Measurements from ENCODE around the gene ERAL1. TPM values are rescaled to one million over a fixed set of nuclear protein-coding genes. Genes with fewer than 3 reads are reported as not detected.

Gene ERAL1
- total and polyA plus RNA-seq, 2 of the 13 experiments (the other 11 are each of a cell fraction or from before 2014, with no cell fraction given), result 46.9 to 72.2 TPM

DNA sequence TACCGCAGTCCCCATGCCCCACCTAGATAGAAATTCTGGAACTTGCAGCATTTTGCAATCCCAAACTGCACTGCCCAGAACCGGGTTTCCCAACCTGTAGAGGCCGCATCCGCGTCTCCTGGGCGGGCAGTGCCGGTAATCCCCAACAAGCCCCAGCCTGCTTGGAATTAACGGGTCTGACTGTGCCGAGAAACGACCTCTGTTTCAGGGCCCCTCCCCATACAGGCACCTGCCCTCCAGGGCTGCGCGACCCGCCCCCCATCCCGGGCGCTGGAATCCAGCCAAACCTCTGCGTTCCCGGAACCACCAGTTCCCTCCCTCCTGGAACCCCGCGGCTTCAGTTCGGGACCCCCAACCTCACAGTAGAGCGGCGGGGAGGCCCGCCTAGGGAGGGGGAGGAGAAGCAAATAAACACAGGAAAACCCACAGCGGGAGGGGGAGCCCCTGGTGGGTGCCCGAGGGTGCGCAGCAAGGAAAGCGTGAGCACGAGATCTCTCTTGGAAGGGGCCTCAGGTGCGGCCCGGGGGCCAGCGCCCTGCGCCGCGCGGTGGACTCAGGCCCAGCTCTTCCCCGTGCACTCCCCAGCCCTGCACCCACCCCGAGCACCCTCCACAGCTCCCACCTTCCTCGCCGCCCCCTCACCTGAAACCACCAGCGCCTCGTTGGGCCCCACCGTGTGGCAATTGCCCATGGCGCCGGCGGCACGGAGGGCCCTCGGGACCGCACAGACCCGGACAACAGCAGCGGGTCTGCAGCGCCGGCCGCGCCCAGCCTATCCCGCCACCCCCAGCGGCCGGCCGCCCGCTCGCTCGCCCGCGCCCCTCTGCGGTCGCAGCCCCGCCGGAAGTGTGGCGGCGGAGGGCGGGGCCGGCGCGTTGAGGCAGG is 42.3 kb downstream of the ERAL1 start, which contains the start of gene FLOT2 (continued):
- TF ChIP-seq, protein P1, sequence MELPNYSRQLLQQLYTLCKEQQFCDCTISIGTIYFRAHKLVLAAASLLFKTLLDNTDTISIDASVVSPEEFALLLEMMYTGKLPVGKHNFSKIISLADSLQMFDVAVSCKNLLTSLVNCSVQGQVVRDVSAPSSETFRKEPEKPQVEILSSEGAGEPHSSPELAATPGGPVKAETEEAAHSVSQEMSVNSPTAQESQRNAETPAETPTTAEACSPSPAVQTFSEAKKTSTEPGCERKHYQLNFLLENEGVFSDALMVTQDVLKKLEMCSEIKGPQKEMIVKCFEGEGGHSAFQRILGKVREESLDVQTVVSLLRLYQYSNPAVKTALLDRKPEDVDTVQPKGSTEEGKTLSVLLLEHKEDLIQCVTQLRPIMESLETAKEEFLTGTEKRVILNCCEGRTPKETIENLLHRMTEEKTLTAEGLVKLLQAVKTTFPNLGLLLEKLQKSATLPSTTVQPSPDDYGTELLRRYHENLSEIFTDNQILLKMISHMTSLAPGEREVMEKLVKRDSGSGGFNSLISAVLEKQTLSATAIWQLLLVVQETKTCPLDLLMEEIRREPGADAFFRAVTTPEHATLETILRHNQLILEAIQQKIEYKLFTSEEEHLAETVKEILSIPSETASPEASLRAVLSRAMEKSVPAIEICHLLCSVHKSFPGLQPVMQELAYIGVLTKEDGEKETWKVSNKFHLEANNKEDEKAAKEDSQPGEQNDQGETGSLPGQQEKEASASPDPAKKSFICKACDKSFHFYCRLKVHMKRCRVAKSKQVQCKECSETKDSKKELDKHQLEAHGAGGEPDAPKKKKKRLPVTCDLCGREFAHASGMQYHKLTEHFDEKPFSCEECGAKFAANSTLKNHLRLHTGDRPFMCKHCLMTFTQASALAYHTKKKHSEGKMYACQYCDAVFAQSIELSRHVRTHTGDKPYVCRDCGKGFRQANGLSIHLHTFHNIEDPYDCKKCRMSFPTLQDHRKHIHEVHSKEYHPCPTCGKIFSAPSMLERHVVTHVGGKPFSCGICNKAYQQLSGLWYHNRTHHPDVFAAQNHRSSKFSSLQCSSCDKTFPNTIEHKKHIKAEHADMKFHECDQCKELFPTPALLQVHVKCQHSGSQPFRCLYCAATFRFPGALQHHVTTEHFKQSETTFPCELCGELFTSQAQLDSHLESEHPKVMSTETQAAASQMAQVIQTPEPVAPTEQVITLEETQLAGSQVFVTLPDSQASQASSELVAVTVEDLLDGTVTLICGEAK (IDR thresholded peaks at IDR 0.05), result no peak
- TF ChIP-seq, protein P1 (CRISPR knock-in tag; IDR thresholded peaks at IDR 0.05), result peak; percentile 56; the same call in 1 of the 2 replicates
- TF ChIP-seq YY1 (IDR thresholded peaks at IDR 0.05; ENCODE audit: insufficient read depth, insufficient replicate concordance, low read depth, low read length) (peak; percentile 76), DMAP1 (CRISPR knock-in tag; IDR thresholded peaks at IDR 0.05) (peak; percentile 44; the same call in 1 of the 2 replicates), CEBPB (IDR thresholded peaks at IDR 0.05; ENCODE audit: borderline replicate concordance, low read depth, low read length) (peak; percentile 35; the same call in 1 of the 2 replicates), ZNF749 (CRISPR knock-in tag; IDR thresholded peaks at IDR 0.05; ENCODE audit: borderline replicate concordance) (peak; percentile 77), ZNF292 (CRISPR knock-in tag; IDR thresholded peaks at IDR 0.05; ENCODE audit: borderline replicate concordance, low read depth) (no peak; the same call in 1 of the 2 replicates), ATF1 (CRISPR knock-in tag; IDR thresholded peaks at IDR 0.05) (no peak), ZNF550 (CRISPR knock-in tag; IDR thresholded peaks at IDR 0.05; ENCODE audit: borderline replicate concordance) (no peak), MYNN (CRISPR knock-in tag; IDR thresholded peaks at IDR 0.05; ENCODE audit: low read depth) (no peak), ZNF790 (CRISPR knock-in tag; IDR thresholded peaks at IDR 0.05; ENCODE audit: borderline replicate concordance) (no peak; the same call in 1 of the 2 replicates)
- TF ChIP-seq, protein P2, sequence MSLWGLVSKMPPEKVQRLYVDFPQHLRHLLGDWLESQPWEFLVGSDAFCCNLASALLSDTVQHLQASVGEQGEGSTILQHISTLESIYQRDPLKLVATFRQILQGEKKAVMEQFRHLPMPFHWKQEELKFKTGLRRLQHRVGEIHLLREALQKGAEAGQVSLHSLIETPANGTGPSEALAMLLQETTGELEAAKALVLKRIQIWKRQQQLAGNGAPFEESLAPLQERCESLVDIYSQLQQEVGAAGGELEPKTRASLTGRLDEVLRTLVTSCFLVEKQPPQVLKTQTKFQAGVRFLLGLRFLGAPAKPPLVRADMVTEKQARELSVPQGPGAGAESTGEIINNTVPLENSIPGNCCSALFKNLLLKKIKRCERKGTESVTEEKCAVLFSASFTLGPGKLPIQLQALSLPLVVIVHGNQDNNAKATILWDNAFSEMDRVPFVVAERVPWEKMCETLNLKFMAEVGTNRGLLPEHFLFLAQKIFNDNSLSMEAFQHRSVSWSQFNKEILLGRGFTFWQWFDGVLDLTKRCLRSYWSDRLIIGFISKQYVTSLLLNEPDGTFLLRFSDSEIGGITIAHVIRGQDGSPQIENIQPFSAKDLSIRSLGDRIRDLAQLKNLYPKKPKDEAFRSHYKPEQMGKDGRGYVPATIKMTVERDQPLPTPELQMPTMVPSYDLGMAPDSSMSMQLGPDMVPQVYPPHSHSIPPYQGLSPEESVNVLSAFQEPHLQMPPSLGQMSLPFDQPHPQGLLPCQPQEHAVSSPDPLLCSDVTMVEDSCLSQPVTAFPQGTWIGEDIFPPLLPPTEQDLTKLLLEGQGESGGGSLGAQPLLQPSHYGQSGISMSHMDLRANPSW (CRISPR knock-in tag; IDR thresholded peaks at IDR 0.05; ENCODE audit: borderline replicate concordance), result no peak
- TF ChIP-seq, protein P3, sequence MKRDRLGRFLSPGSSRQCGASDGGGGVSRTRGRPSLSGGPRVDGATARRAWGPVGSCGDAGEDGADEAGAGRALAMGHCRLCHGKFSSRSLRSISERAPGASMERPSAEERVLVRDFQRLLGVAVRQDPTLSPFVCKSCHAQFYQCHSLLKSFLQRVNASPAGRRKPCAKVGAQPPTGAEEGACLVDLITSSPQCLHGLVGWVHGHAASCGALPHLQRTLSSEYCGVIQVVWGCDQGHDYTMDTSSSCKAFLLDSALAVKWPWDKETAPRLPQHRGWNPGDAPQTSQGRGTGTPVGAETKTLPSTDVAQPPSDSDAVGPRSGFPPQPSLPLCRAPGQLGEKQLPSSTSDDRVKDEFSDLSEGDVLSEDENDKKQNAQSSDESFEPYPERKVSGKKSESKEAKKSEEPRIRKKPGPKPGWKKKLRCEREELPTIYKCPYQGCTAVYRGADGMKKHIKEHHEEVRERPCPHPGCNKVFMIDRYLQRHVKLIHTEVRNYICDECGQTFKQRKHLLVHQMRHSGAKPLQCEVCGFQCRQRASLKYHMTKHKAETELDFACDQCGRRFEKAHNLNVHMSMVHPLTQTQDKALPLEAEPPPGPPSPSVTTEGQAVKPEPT (CRISPR knock-in tag; IDR thresholded peaks at IDR 0.05; ENCODE audit: low read depth), result no peak; the same call in 1 of the 2 replicates

Measured in HepG2 (cell line).